Subcutaneous abdominal adipose tissue (tissue), 5 donors: ENCODE results near the gene SRGAP2.
"Not testable (repeated sequence)": the region's sequence is repeated elsewhere in the genome, so short reads cannot be mapped to it uniquely, and the experiment has no call there.

ENCODE experiments used
- H3K27ac ChIP-seq: one replicate; pipeline ENCODE4 v1.7.0; 2013; ENCODE audit warnings: low read depth, mild to moderate bottlenecking, inconsistent platforms, low read length, moderate library complexity
- H3K27me3 ChIP-seq, 5 donors: one replicate each; pipeline ENCODE4 v1.7.0; 2013; ENCODE audit warnings: low read length in 5 of 5, inconsistent platforms in 1 of 5; ENCODE audit not compliant: control insufficient read depth in 5 of 5, insufficient read depth in 4 of 5
- H3K36me3 ChIP-seq, 5 donors: one replicate each; pipeline ENCODE4 v1.7.0; 2013; ENCODE audit warnings: low read length in 5 of 5; ENCODE audit not compliant: control insufficient read depth in 5 of 5, insufficient read depth in 5 of 5
- H3K4me1 ChIP-seq, 5 donors: one replicate each; pipeline ENCODE4 v1.7.0; 2013; ENCODE audit warnings: low read length in 5 of 5, mild to moderate bottlenecking in 3 of 5, moderate library complexity in 1 of 5; ENCODE audit not compliant: control insufficient read depth in 5 of 5, insufficient read depth in 5 of 5
- H3K4me3 ChIP-seq, 5 donors: one replicate each; pipeline ENCODE4 v1.7.0; 2013; ENCODE audit warnings: low read length in 5 of 5, low read depth in 1 of 5
- H3K9ac ChIP-seq, 5 donors: one replicate each; pipeline ENCODE4 v1.7.0; 2013; ENCODE audit warnings: low read length in 5 of 5, mild to moderate bottlenecking in 4 of 5, moderate library complexity in 3 of 5
- H3K9me3 ChIP-seq, 5 donors: one replicate each; pipeline ENCODE4 v1.7.0; 2013; ENCODE audit warnings: low read length in 5 of 5; ENCODE audit not compliant: control insufficient read depth in 5 of 5
- donor health status: healthy.
- donor health status: healthy.
- donor health status: healthy.
- donor health status: healthy.
- donor health status: healthy.

Gene SRGAP2

DNA sequence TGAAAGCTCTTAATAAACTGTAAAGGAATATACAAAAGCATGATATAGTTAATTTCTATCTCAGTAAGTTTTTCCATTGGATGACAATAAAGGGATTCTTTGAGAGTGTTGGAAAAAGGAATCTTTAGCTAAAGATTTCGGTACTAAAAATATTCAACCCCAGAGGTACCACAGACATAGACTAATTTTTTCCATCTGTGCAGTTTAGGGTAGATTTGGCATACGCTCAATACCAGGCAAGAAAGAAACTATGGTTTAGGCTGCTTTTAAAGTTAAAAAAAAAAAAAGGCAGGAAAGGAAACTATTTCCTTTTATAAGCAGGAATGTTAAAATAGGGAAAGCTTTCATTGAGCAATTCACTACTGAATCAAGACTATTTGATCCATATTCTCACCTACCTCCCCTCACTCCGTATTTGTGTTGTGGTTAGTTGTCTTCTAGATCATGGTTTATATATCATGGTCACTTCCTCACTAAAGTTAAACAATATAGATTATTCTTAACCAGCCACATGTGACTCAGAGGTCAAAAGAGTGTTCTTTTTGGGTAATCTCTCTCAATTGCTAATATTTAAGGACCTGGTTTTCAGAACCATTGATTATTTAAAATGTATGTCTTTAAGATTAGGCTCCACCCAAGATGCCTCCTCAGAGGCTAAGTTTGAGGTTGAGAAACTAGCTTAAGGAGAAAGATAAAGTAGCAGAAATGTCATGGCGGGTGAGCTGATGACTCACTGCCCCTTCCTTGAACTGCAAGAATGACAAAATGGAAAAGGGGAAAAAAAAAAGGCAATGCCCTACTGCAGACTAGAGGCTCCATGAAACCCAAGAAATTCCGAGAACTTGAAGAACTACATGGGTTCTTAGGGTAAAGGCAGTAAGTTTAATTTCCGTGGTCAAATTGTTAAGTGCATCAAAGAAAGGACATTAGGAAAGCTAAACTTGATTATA, 20.7 kb upstream of the SRGAP2 start:
- not testable (repeated sequence) for H3K9ac ChIP-seq, H3K4me3 ChIP-seq, H3K4me1 ChIP-seq, H3K27ac ChIP-seq, H3K27me3 ChIP-seq, H3K36me3 ChIP-seq, H3K9me3 ChIP-seq

DNA sequence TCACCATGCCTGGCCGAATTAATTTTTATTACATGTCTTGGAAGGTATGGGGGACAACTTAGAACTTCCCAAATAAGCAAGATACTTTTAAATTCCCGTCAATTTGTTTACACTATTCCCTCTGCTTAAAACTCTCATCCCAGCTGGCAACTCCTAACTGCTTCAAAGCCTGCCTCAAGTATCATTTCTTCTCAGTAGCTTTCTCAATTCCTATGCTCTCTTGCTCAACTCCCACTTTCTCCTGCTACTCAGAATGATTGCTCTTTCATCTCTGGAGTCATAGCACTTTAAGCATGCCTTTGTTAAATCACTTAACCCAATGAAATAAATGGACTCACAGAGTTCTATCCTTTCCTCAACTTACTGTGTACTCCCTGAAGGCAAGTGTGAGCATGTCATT, 19.6 kb upstream of the SRGAP2 start:
- H3K27me3 ChIP-seq, H3K9me3 ChIP-seq, H3K4me3 ChIP-seq, H3K36me3 ChIP-seq, H3K27ac ChIP-seq, H3K9ac ChIP-seq, H3K4me1 ChIP-seq: not testable (repeated sequence)

DNA sequence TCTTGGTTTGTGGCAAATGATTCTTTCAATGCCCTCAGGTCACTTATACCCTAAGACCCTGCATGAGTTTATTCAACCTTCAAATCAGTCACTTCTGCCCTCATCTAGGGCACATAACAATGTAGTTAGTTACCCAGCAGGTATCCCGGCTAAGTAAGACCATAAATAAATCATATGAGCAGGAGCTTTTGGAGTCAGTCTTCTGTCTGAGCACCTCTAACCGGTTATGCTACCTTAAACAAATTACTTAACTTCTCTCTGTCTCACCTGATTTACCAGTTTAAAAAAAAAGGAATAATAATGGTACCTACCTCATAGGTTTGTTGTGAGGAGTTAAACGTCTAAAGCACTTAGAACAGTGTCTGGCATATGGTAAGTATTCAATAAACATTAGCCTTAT, 17.6 kb upstream of the SRGAP2 start:
- H3K9me3 ChIP-seq, H3K27ac ChIP-seq, H3K27me3 ChIP-seq, H3K36me3 ChIP-seq, H3K4me1 ChIP-seq, H3K9ac ChIP-seq, H3K4me3 ChIP-seq: not testable (repeated sequence)

DNA sequence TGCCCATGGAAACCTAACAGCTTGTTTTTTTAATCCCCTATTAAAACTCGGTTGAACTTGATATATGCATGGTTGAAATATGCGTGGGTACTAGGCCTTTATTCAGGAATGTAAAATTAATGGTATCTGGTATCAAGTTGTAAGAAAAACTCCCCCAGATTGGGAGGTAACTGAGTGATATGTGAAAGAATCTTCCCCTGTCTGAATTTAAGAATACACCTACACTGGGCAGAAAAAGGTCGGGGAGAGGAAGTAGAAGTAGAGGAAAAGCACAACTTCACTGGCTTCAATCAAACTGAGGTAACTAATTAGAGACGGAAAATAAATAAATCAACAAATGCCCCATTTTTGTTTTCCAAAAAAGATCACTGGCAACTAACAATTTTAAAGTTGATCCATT, 16.5 kb upstream of the SRGAP2 start:
- H3K27ac ChIP-seq: not testable (repeated sequence)

GRCh38 chr1:206195182-206195581, 8.2 kb upstream of the SRGAP2 start:
- H3K4me1 ChIP-seq, H3K9ac ChIP-seq, H3K27me3 ChIP-seq, H3K9me3 ChIP-seq, H3K4me3 ChIP-seq, H3K27ac ChIP-seq, H3K36me3 ChIP-seq: not testable (repeated sequence)

More for the DNA sequence above, 16.5 kb upstream of the SRGAP2 start:
- not testable (repeated sequence) for H3K4me3 ChIP-seq, H3K4me1 ChIP-seq, H3K27me3 ChIP-seq, H3K9ac ChIP-seq, H3K9me3 ChIP-seq, H3K36me3 ChIP-seq

GRCh38 chr1:206196748-206197424, 6.5 kb upstream of the SRGAP2 start:
- not testable (repeated sequence) for H3K4me3 ChIP-seq, H3K4me1 ChIP-seq, H3K27ac ChIP-seq, H3K9me3 ChIP-seq, H3K36me3 ChIP-seq, H3K9ac ChIP-seq, H3K27me3 ChIP-seq

DNA sequence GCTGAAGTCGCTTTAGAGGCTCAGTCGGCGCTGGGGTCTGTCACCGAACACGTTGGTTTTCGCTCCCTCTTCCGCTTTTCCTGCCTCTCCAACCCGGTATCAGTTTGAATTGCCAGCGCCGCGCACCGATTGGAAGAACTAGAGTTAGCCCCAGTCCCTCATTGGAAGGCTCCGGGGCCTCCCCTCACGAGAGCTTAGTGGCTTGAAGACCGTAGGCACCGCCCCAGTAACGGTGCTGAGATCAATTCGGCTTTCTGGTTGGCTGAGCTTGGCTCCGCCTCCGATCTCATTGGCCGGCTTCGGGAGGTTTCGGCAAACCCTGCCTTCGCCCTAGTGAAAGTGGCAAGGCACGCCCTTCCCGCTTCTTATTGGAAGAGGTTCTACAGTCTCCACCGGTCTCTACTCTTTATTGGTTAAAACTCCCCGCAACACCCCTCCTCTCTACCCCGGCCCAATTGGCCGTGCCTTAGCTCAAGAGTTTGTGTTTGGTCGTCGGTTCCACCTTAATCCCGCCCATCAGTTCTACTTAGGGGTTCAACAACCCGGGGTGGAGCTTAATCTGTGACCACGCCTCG, 465 bp upstream of the SRGAP2 start, which contains the start of gene FAM72A:
TSS of gene FAM72A (minus strand) at position 51 of the 575 bp plus-strand sequence. CDS start 814 bp downstream, outside the sequence.
- H3K9ac ChIP-seq, H3K4me1 ChIP-seq, H3K27ac ChIP-seq, H3K36me3 ChIP-seq, H3K9me3 ChIP-seq, H3K27me3 ChIP-seq: not testable (repeated sequence)
- peak within 1 kb of the TSS in 4 of 5 donors; percentile 40 to 59 (median 50) for H3K4me3 ChIP-seq

GRCh38 chr1:206204159-206204511, 794 bp downstream of the SRGAP2 start:
- H3K27ac ChIP-seq, H3K36me3 ChIP-seq: not testable (repeated sequence)
- H3K4me3 ChIP-seq: peak overlapping the region in 3 of 5 donors; percentile 35 to 51 (median 45)

DNA sequence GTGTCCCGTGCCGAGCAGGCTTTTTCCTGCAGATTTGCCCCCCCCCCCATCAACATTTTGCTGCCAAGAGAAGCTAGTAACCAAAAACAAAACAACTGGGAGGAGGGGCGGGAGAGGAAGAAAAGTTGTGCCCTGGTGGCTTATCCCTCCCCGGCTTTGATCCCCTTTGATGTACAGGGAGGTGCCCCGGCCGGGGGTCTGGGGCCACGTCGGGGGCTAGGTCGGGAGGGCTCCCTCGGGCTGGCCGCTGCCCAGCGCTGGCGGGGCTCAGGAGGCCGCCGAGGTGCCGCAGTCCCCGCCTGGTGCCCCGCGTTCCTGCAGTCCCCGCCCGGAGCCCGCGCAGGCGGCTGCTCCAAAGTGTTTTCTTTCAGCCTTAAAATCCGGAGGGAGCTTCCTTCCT, 1.5 kb downstream of the SRGAP2 start:
- not testable (repeated sequence) for H3K9me3 ChIP-seq, H3K36me3 ChIP-seq, H3K27ac ChIP-seq, H3K27me3 ChIP-seq, H3K4me1 ChIP-seq, H3K9ac ChIP-seq
- peak overlapping the region in 4 of 5 donors; percentile 36 to 57 (median 42) for H3K4me3 ChIP-seq

More at GRCh38 chr1:206204159-206204511, 794 bp downstream of the SRGAP2 start:
- not testable (repeated sequence) for H3K27me3 ChIP-seq, H3K4me1 ChIP-seq, H3K9ac ChIP-seq, H3K9me3 ChIP-seq

- not testable (repeated sequence) for H3K27me3 ChIP-seq, H3K9me3 ChIP-seq, H3K36me3 ChIP-seq, H3K9ac ChIP-seq, H3K4me1 ChIP-seq, H3K27ac ChIP-seq
- H3K4me3 ChIP-seq: peak overlapping the region in 3 of 5 donors; percentile 22 to 40 (median 27)
Measured at GRCh38 chr1:206205569-206205968, 2.2 kb downstream of the SRGAP2 start.
